ENCODE results near the gene NT5DC1.

- TF ChIP-seq CTCF (IDR thresholded peaks at IDR 0.05) (no peak), EP300 (IDR thresholded peaks at IDR 0.05; ENCODE audit: borderline replicate concordance in 1 of 2, low read depth in 1 of 2, low read length in 1 of 2) (no peak), FOSL2 (IDR thresholded peaks at IDR 0.05; ENCODE audit: borderline replicate concordance, low read depth) (no peak), REST (IDR thresholded peaks at IDR 0.05; ENCODE audit: low read depth, low read length) (no peak), ELF1 (IDR thresholded peaks at IDR 0.05) (no peak), EZH2phosphoT487 (IDR thresholded peaks at IDR 0.05; ENCODE audit: borderline replicate concordance, low read depth) (no peak), PBX3 (IDR thresholded peaks at IDR 0.05) (no peak), MAX (IDR thresholded peaks at IDR 0.05; ENCODE audit: low read depth) (no peak), POLR2AphosphoS5 (IDR thresholded peaks at IDR 0.05; ENCODE audit: low read depth, low read length) (no peak), TEAD4 (IDR thresholded peaks at IDR 0.05; ENCODE audit: borderline replicate concordance, insufficient read depth) (no peak), TCF12 (IDR thresholded peaks at IDR 0.05) (no peak), CHD2 (IDR thresholded peaks at IDR 0.05; ENCODE audit: low read length, partially characterized antibody) (no peak), GABPA (IDR thresholded peaks at IDR 0.05; ENCODE audit: low read depth) (no peak)
Observed at GRCh38 chr6:116105247-116105646, 4.6 kb downstream of the NT5DC1 start.
